SK-N-SH treated with all-trans-retinoic acid at 6 μM for 48 hours (cell line): ENCODE measurements around the gene C12orf50.

Experiments
- ESRRG ChIP-seq: fragments of 250-450 bp; sonication (Bioruptor Pico); IDR thresholded peaks from 2 replicates; pipeline ENCODE4 v1.6.1; 2021; ENCODE audit warnings: mild to moderate bottlenecking
- ISL1 ChIP-seq: fragments of 250-450 bp; sonication (Bioruptor Pico); IDR thresholded peaks from 2 replicates; pipeline ENCODE4 v2.1.2; 2022; ENCODE audit warnings: mild to moderate bottlenecking, moderate library complexity
- ZFP3 ChIP-seq: fragments of 250-450 bp; sonication (Bioruptor Pico); IDR thresholded peaks from 2 replicates; pipeline ENCODE4 v1.5.0; 2020; ENCODE audit warnings: mild to moderate bottlenecking, moderate library complexity
- TF ChIP-seq, protein P1 (sequence below): fragments of 250-450 bp; sonication (Bioruptor Pico); IDR thresholded peaks from 2 replicates; pipeline ENCODE4 v1.8.0; 2021; ENCODE audit warnings: low read depth, mild to moderate bottlenecking, moderate library complexity, borderline replicate concordance

DNA sequence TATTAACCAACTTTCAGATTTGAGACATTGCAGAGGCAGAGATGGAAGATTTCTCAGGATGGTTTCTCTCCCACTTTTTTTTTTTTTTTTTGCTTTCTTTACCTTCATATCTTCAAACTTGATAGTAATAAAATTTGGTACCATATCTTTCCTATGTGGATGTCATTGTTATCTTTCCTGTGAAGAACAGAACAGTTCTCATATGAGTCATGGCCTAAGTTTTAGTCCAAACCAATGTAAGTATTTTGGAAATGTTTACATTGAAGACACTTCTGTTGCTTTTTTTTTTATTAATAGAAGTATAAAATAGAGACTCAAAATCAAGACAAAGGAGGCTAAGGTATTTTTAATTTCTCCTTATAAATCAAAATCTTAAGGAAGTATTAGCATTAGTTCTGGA, 95.2 kb downstream of the C12orf50 start:
- TF ChIP-seq, protein P1, sequence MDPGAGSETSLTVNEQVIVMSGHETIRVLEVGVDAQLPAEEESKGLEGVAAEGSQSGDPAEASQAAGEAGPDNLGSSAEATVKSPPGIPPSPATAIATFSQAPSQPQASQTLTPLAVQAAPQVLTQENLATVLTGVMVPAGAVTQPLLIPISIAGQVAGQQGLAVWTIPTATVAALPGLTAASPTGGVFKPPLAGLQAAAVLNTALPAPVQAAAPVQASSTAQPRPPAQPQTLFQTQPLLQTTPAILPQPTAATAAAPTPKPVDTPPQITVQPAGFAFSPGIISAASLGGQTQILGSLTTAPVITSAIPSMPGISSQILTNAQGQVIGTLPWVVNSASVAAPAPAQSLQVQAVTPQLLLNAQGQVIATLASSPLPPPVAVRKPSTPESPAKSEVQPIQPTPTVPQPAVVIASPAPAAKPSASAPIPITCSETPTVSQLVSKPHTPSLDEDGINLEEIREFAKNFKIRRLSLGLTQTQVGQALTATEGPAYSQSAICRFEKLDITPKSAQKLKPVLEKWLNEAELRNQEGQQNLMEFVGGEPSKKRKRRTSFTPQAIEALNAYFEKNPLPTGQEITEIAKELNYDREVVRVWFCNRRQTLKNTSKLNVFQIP (CRISPR knock-in tag) = no peak
- TF ChIP-seq ZFP3 = no peak
- no peak for TF ChIP-seq ESRRG (CRISPR knock-in tag)
- no peak for TF ChIP-seq ISL1 (CRISPR knock-in tag)
